CD8-positive, alpha-beta T cell (primary cell): ENCODE results near the gene SNRNP27. TPM values are rescaled to one million over a fixed set of nuclear protein-coding genes. Genes with fewer than 3 reads are reported as not detected.

Source experiments
- total RNA-seq, 46 experiments: library from RNA in 2 of 46; stranded (reverse) in 2 of 46; gene quantifications; one replicate each; pipeline ENCODE4 v1.2.3 and lab custom pipeline; 2021 to 2026

The SNRNP27 gene
- total RNA-seq, 2 experiments from 2014 or later: 47.9 to 58.5 TPM

Other genes with a start within 250 kb of the SNRNP27 start
- gene ANXA4, start 151.8 kb upstream of the SNRNP27 start, total RNA-seq: 1 to 10 TPM; 2.9 TPM
- 10 to 100 TPM; 37.1 to 41.4 TPM for gene GMCL1, start 64.3 kb upstream of the SNRNP27 start, total RNA-seq
- gene MXD1, start 21.2 kb downstream of the SNRNP27 start, total RNA-seq: 10 to 100 TPM; 38.8 to 39.1 TPM
- under 1 TPM; 0.73 to 0.86 TPM for gene ASPRV1, start 67.7 kb downstream of the SNRNP27 start, total RNA-seq
- gene PCBP1, start 193.5 kb downstream of the SNRNP27 start, total RNA-seq: 100 to 1,000 TPM; 239 to 255 TPM